MM.1S (cell line): ENCODE measurements around the gene SFSWAP.

Experiments used
- EZH2 ChIP-seq: fragments of 300-600 bp; sonication (generic); optimal IDR thresholded peaks from 2 replicates; pipeline ENCODE3; 2017; ENCODE audit warnings: low read depth, mild to moderate bottlenecking, antibody characterized with exemption, low read length, mixed read lengths
- EZH2phosphoT487 ChIP-seq: fragments of 300-600 bp; sonication (generic); IDR thresholded peaks from 2 replicates; pipeline ENCODE4 v1.6.1; 2018; ENCODE audit warnings: antibody characterized with exemption, low read length
- TF ChIP-seq, protein P1 (sequence below): fragments of 300-600 bp; sonication (generic); IDR thresholded peaks from 2 replicates; pipeline ENCODE4 v1.5.1; 2016; ENCODE audit warnings: antibody characterized with exemption, low read length, mixed read lengths

DNA sequence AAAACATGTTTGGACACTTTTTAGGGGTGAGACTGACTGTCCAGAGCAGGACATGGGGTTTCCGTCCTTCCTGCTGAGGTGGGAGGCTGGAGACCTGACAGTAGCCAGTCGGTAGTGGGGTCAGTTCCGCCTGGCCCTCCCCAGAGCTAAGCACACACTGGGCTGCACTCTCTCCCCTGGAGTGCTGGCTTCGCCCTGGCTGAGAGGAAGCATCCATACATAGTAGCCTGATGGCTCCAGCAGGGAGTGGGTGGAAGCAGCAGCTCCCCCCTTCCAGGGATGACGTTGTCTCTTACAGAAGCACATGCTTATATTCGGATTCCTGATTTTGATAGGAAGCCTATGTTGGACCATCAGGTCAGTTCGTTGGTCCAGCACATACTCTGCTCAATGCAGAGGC, 40.4 kb downstream of the SFSWAP start:
- TF ChIP-seq, protein P1, sequence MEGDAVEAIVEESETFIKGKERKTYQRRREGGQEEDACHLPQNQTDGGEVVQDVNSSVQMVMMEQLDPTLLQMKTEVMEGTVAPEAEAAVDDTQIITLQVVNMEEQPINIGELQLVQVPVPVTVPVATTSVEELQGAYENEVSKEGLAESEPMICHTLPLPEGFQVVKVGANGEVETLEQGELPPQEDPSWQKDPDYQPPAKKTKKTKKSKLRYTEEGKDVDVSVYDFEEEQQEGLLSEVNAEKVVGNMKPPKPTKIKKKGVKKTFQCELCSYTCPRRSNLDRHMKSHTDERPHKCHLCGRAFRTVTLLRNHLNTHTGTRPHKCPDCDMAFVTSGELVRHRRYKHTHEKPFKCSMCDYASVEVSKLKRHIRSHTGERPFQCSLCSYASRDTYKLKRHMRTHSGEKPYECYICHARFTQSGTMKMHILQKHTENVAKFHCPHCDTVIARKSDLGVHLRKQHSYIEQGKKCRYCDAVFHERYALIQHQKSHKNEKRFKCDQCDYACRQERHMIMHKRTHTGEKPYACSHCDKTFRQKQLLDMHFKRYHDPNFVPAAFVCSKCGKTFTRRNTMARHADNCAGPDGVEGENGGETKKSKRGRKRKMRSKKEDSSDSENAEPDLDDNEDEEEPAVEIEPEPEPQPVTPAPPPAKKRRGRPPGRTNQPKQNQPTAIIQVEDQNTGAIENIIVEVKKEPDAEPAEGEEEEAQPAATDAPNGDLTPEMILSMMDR: no peak
- TF ChIP-seq EZH2phosphoT487: no peak
- no peak for TF ChIP-seq EZH2
